Activated CD4-positive, CD25-positive, alpha-beta regulatory T cell (primary cell): ENCODE measurements around the gene OSBPL10.

Experiments
- DNase-seq, 4 experiments: peaks; one replicate each; lab custom pipeline; 2025; lab: John Stamatoyannopoulos, UW

Gene OSBPL10

GRCh38 chr3:31958701-31959152 lies 22.3 kb downstream of the OSBPL10 start:
- DNase-seq: no peak

- DNase-seq: no peak
Measured at GRCh38 chr3:31957106-31957505, 24.0 kb downstream of the OSBPL10 start.

GRCh38 chr3:31955581-31955980 lies 25.5 kb downstream of the OSBPL10 start:
- no peak for DNase-seq

GRCh38 chr3:31953636-31954035 lies 27.4 kb downstream of the OSBPL10 start:
- no peak for DNase-seq

- DNase-seq: no peak
Measured at GRCh38 chr3:31953091-31953490, 28.0 kb downstream of the OSBPL10 start.

GRCh38 chr3:31952205-31952604 lies 28.9 kb downstream of the OSBPL10 start:
- DNase-seq: no peak

GRCh38 chr3:31948280-31948679 lies 32.8 kb downstream of the OSBPL10 start:
- DNase-seq: no peak

- DNase-seq: no peak
Measured at GRCh38 chr3:31947671-31948091, 33.4 kb downstream of the OSBPL10 start.

- no peak for DNase-seq
Measured at GRCh38 chr3:31947162-31947561, 33.9 kb downstream of the OSBPL10 start.

GRCh38 chr3:31946484-31947081 lies 34.5 kb downstream of the OSBPL10 start:
- DNase-seq: no peak

- DNase-seq: no peak
Measured at GRCh38 chr3:31945738-31946052, 35.4 kb downstream of the OSBPL10 start.

GRCh38 chr3:31943041-31943440 lies 38.0 kb downstream of the OSBPL10 start:
- DNase-seq: no peak

GRCh38 chr3:31942446-31942845 lies 38.6 kb downstream of the OSBPL10 start:
- no peak for DNase-seq

GRCh38 chr3:31937225-31937624 lies 43.8 kb downstream of the OSBPL10 start:
- DNase-seq: no peak

- no peak for DNase-seq
Measured at GRCh38 chr3:31936420-31937060, 44.5 kb downstream of the OSBPL10 start.

- no peak for DNase-seq
Measured at GRCh38 chr3:31934866-31935265, 46.2 kb downstream of the OSBPL10 start.

GRCh38 chr3:31934018-31934417 lies 47.0 kb downstream of the OSBPL10 start:
- DNase-seq: no peak

- DNase-seq: no peak
Measured at GRCh38 chr3:31932990-31933389, 48.1 kb downstream of the OSBPL10 start.

- DNase-seq: no peak
Measured at GRCh38 chr3:31929826-31930502, 51.1 kb downstream of the OSBPL10 start.

GRCh38 chr3:31927811-31928210 lies 53.3 kb downstream of the OSBPL10 start:
- no peak for DNase-seq

- DNase-seq: no peak
Measured at GRCh38 chr3:31926543-31926942, 54.5 kb downstream of the OSBPL10 start.

GRCh38 chr3:31925271-31925630 lies 55.8 kb downstream of the OSBPL10 start:
- no peak for DNase-seq

- no peak for DNase-seq
Measured at GRCh38 chr3:31924610-31925270, 56.3 kb downstream of the OSBPL10 start.
